GM18870 (cell line): Measurements from ENCODE around the gene FAM174B.

Source experiments
- ATAC-seq: cut with Tn5 transposase; IDR thresholded peaks from one replicate; pipeline ENCODE4 v1.9.1; 2021; ENCODE audit warnings: moderate library complexity; ENCODE audit not compliant: unreplicated experiment

The FAM174B gene

DNA sequence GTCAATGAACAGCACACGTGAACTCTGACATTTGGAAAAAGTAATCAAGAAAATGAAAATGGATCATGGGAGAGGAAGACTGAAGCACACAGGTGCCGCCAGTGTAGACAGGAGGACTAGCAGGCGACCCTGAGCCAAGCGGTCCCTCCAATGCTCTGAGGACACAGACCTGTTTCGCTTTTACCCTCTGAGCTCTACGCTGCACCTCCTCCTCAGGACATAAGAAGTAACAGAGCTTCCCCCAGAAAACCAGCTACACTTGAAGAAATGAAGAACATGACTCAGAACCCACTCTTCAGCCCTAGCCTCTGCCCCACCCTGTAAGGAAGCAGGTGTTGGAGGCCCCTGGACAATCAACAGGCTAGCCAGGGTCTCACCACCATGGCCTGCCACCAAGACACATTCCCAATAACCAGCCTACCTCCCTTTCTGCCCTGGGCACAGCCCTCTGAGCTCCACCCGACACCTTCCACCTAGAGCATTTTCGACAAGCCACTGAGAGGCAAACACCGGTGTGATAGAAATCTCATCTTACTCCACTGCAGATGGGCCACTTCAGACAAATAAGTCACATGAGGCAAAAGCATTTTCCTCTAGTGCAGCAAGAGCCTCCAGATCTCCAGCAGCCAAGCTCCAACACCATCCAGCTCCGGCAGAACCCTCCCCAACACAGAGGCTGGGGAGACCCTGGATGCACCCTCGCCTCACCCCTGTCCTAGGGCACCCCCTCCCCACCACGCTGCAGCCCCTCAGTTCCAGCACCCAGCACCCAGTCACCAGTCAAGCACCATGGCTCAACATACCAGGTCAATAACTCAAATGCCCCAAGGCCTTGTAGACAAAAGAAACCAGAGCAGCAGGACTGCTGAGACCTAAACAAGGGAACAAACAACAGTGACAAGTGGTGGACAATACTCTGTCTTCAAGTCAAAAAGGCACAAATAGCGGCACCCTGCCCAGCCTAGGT is 11.4 kb downstream of the FAM174B start:
- ATAC-seq: no peak

- no peak for ATAC-seq
Observed at GRCh38 chr15:92638709-92639365, 16.7 kb downstream of the FAM174B start.

GRCh38 chr15:92638291-92638708 is 17.3 kb downstream of the FAM174B start:
- no peak for ATAC-seq

GRCh38 chr15:92637626-92638025 is 17.9 kb downstream of the FAM174B start:
- ATAC-seq: no peak

DNA sequence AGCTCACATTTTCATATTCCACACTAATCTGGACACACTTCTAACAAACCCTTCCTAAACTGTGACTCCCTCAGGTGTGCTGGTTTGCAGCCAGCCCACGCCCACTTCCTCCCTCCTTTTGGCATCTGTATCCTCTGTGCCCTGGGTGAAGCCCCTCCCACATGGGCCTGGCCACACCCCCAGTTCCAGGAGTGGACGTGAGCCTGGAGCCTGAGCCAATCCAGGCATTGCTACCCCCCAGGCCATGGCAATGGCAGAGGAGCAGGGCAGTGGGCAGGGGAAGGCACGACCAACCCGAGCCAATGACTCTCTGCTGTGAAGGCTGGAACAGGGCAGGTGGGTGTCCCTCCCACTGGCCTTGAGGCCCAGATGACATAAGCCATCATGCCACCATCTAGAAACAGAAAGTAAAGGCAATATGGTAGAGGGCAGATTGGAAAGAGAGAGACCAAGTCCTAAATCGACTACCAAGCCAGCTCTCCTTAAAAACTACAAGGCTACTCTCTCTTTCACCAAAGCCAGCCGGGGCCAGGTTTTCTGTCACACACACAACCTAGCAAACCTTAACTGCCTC is 18.6 kb downstream of the FAM174B start:
- ATAC-seq: no peak

- ATAC-seq: no peak
Observed at GRCh38 chr15:92636401-92636907, 19.1 kb downstream of the FAM174B start.

DNA sequence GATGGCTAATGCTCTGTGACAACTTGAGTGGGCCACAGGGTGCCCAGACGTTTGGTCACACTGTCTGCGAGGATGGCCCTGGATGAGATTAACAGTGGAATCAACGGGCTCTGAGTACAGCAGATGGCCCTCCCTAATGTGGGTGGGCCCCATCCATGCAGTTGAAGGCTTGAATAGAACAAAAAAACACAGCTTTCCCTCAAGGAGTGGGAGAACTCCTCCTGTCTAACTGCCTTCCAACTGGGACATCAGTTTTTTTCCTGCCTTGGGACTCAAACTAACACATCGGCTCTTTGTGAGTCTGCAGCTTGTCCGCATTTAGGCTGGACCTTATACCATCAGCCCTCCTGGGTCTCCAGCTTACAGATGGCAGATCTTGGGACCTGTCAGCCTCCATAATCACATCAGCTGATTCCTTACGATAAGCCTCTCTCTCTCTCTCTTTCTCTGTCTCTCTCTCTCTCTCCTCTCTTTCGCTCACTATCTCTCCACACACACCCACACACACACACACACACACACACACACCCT is 20.8 kb downstream of the FAM174B start:
- ATAC-seq: no peak

DNA sequence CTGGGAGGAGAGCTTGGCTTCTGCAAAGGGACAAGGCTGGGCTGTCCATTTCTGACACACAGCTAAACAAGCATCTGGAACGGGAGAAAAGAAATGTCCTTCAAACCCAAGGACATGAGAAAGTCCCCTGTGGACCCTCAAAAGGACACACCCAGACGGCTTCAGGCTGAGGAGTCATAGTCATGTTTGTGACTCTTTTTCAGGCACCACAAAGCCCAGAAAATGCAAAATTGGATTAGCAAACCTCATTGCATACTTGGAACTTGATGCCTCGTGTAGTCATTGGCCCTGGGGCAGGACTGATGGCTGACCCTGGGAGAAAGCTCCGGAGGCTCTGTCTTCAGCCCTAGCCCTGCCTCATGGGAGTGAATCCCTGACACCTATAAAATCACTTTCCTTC is 21.5 kb downstream of the FAM174B start:
- no peak for ATAC-seq

DNA sequence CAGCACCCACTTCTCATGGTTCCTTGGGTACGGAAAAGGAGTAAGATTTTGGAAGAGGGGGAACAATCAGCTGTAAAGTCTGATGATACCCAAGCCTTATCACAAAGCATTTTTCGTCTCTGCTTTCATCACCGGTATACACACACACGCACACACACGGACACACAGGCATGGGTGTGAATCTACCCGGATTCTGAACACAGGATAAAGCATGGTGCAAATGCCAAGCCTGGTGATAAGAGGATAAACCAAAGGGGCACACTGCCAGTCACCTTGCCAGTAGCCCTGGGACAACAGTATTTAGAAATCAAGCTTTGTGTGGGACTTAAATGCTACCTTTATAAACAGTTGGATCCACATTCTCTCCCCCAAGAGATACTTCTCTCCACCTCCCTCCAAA is 22.2 kb downstream of the FAM174B start:
- ATAC-seq: no peak

- ATAC-seq: no peak
Observed at GRCh38 chr15:92633001-92633400, 22.6 kb downstream of the FAM174B start.

GRCh38 chr15:92631721-92632120 is 23.9 kb downstream of the FAM174B start:
- ATAC-seq: no peak

GRCh38 chr15:92629975-92630626 is 25.5 kb downstream of the FAM174B start:
- no peak for ATAC-seq

GRCh38 chr15:92629276-92629974 is 26.1 kb downstream of the FAM174B start:
- ATAC-seq: no peak

- ATAC-seq: no peak
Observed at GRCh38 chr15:92627014-92627413, 28.6 kb downstream of the FAM174B start.

DNA sequence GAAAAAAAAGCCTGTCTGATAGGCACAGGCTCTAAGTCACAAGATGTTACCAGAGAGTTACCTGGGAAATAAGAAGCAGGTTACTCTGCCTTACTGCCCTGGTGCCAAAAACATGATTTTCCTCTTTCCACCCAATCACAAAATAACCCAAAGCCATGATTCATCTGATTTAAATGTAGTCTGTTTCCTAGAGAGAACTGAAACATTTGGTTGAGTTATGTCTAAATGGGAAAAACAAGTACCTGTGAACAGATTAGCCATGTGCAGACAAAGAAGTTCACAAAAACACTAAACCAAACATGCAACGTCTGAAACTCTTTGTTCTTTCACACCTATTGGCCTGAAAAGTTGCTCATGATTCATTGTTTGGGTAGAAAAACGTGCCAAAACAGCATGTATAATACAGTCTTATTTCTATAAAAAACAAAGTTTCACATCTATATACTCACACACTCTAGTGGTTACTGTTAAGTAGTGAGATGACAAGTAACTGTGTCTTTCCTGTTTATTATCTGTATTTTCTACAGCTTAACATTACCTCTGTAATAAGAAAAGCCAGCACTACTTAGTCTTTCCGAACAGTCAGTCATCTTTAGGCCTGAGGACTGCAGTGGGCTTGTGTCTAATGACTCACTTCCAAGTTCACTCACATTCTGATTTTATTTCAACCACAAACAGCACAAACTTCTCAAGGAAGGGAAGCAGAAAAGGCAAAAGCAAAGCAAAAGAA is 30.2 kb downstream of the FAM174B start:
- peak; percentile 80 for ATAC-seq

- ATAC-seq: no peak
Observed at GRCh38 chr15:92624401-92624991, 31.1 kb downstream of the FAM174B start.

DNA sequence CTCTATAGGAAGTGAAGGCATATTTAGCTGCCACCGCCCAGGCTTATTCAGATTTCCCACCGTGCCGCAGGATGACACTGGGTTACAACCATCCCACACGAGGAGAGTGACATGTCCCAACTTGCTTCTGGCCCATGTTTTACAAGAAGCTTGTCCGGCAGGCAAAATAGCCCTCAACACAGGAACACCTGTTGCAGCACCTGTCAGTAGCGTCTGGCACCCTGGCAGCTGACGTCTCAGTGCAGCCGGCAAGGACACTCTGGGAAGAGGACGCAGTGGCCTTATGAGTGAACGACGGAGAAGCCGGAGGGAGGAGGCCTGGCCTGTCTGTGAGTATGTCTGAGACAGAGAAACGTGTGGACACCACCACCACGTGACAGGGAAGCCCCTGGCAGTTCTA is 32.1 kb downstream of the FAM174B start:
- no peak for ATAC-seq

- ATAC-seq: no peak
Observed at GRCh38 chr15:92621972-92622533, 33.5 kb downstream of the FAM174B start.

DNA sequence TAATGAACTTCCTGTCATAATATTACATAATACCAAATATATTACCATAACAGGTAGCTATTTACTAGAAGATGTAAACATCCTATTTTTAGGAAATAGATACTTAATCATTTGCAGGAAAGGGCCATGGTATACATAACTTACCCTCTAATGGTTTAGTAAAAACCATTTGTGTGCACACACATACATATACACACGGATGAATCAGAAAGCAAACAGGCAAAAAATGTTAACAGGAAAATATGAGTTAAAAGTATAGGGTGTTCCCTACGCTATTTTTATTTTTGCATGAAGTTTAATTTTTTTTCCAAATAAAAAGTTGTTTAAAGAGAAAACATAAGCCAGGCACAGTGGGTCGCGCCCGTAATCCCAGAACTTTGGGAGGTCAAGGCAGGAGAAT is 34.6 kb downstream of the FAM174B start:
- ATAC-seq: no peak
